HG02840 (cell line): Measurements from ENCODE around the gene ZBTB17.
"Not testable (repeated sequence)": the region's sequence is repeated elsewhere in the genome, so short reads cannot be mapped to it uniquely, and the experiment has no call there.

Experiments used
- ATAC-seq: cut with Tn5 transposase; IDR thresholded peaks from one replicate; pipeline ENCODE4 v1.9.1; 2021; ENCODE audit warnings: mild to moderate bottlenecking, moderate library complexity, moderate number of reproducible peaks; ENCODE audit not compliant: unreplicated experiment, low FRiP score

Gene ZBTB17

GRCh38 chr1:16012590-16013219, 36.8 kb upstream of the ZBTB17 start:
- no peak for ATAC-seq

GRCh38 chr1:16011936-16012589, 36.2 kb upstream of the ZBTB17 start:
- ATAC-seq: no peak

- no peak for ATAC-seq
These were observed 34.9 kb upstream of the ZBTB17 start for GRCh38 chr1:16010837-16011236.

- ATAC-seq: no peak
These were observed 33.8 kb upstream of the ZBTB17 start for GRCh38 chr1:16009678-16010077.

- no peak for ATAC-seq
These were observed 33.1 kb upstream of the ZBTB17 start for GRCh38 chr1:16009030-16009460.

- ATAC-seq: no peak
These were observed 31.9 kb upstream of the ZBTB17 start for GRCh38 chr1:16007671-16008341.

- no peak for ATAC-seq
These were observed 30.9 kb upstream of the ZBTB17 start for GRCh38 chr1:16006552-16007485.

GRCh38 chr1:16006010-16006409, 30.1 kb upstream of the ZBTB17 start:
- ATAC-seq: no peak

- no peak for ATAC-seq
These were observed 29.7 kb upstream of the ZBTB17 start for GRCh38 chr1:16005597-16005996.

- ATAC-seq: not testable (repeated sequence)
These were observed 25.4 kb upstream of the ZBTB17 start for GRCh38 chr1:16001274-16001673.

GRCh38 chr1:15998929-15999328, 23.0 kb upstream of the ZBTB17 start:
- no peak for ATAC-seq

- no peak for ATAC-seq
These were observed 21.9 kb upstream of the ZBTB17 start for GRCh38 chr1:15997637-15998280.

- ATAC-seq: no peak
These were observed 21.2 kb upstream of the ZBTB17 start for GRCh38 chr1:15997076-15997585.

GRCh38 chr1:15994590-15995351, 18.9 kb upstream of the ZBTB17 start:
- no peak for ATAC-seq

GRCh38 chr1:15994081-15994480, 18.2 kb upstream of the ZBTB17 start:
- ATAC-seq: no peak

GRCh38 chr1:15993666-15994065, 17.8 kb upstream of the ZBTB17 start:
- no peak for ATAC-seq

GRCh38 chr1:15992582-15993500, 16.9 kb upstream of the ZBTB17 start:
- no peak for ATAC-seq

- no peak for ATAC-seq
These were observed 16.3 kb upstream of the ZBTB17 start for GRCh38 chr1:15992187-15992553.
